GM10847 (cell line): ENCODE results near the gene SLC5A5.

Experiments
- POLR2A ChIP-seq: IDR thresholded peaks from 2 replicates; pipeline ENCODE4 v1.6.1; 2011; ENCODE audit not compliant: insufficient read length; ENCODE audit errors: extremely low read depth

Gene SLC5A5

DNA sequence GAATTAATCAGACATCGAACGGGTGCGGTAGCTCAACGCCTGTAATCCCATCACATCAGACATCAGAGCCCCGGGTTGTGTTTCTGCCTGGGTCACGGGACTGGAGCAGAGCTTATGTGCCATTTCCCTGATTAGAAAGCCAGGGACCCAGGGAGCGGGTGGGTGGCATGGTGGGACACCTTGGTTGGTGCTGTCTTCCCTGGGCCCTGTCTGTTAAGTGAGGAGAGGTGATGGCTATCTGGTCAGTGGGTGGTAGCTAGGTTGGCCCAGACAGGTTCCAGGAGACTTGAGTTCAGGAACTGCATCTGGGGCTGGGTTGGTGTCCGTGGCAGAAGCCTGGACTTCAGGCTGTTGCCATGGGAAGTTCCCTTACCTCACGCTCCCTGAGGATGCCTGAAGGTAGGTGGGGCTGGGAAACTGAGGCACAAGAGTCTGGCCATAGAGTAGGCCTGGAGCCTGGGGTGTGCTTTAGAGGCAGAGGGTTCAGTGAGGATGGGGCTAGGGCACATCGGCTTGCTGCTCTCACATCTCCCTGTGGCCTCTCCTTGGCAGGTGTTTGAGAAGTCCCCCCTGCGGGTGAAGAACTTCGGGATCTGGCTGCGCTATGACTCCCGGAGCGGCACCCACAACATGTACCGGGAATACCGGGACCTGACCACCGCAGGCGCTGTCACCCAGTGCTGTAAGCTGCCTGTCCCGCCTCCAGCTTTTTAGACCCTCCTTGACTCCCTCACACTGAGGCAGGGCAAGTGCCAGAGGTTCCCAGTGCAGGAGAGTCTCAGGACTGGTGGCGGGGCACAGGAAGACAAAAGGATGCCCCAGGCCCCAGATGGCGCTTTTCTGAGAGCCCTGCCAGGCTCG, 10.0 kb upstream of the SLC5A5 start:
- TF ChIP-seq POLR2A, result no peak

- no peak for TF ChIP-seq POLR2A
Measured at GRCh38 chr19:17862711-17863519, 8.8 kb upstream of the SLC5A5 start.

GRCh38 chr19:17863520-17864182, 8.1 kb upstream of the SLC5A5 start:
- no peak for TF ChIP-seq POLR2A

GRCh38 chr19:17865364-17866311, 6.1 kb upstream of the SLC5A5 start:
- peak; percentile 14 for TF ChIP-seq POLR2A

- TF ChIP-seq POLR2A, result peak; percentile 4
Measured at GRCh38 chr19:17866312-17866963, 5.3 kb upstream of the SLC5A5 start.

- TF ChIP-seq POLR2A, result no peak
Measured at GRCh38 chr19:17866964-17867486, 4.7 kb upstream of the SLC5A5 start.

DNA sequence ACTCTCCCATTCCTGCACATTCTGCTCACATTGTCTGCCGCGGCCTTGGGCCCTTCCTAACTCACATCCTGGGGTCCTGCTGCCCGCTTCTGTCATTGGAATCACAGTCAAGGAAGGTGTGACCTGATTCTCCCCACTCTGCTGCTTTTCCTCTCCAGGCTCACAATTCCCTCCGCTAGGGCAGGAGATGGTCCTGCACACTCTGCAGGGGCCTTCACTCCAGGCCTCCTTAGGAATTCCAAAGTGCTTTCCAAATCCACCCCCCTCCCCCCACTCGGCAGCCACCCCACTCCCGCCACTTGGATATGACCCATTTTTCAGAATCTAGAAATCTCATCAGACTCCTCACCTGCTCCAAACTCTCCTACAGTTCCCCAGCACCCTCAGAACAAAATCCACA, 3.1 kb upstream of the SLC5A5 start:
- TF ChIP-seq POLR2A, result no peak

- no peak for TF ChIP-seq POLR2A
Measured at GRCh38 chr19:17869114-17869608, 2.6 kb upstream of the SLC5A5 start.

DNA sequence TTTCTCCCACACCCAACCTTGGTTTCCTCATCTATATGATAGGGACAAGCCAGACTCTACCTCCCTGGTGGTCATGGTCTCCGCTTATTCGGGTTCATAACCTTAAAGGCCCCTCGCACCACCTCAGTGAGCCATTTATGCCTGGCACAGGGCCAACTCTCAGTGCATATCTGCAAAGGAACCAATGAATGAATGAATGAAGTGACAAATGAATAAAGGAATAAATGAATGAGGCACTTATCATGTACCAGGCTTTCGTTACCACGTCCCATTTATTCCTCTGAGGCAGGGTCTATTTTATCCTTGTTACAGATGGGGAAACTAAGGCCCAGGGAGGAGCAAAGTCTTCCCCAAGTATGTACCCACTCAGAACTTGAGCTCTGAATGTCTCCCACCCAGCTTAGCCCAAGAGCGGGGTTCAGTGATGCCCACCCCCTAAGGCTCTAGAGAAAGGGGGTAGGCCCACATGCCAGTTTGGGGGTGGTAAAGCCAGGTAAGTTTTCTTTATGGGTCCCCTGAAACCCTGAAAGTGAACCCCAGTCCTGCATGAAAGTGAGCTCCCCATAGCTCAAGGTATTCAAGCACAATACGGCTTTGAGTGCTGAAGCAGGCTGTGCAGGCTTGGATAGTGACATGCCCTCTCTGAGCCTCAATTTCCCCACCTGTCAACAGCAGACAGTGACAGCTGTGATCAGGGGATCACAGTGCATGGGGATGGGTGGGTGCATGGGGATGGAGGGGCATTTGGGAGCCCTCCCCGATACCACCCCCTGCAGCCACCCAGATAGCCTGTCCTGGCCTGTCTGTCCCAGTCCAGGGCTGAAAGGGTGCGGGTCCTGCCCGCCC, 490 bp upstream of the SLC5A5 start:
- no peak for TF ChIP-seq POLR2A

DNA sequence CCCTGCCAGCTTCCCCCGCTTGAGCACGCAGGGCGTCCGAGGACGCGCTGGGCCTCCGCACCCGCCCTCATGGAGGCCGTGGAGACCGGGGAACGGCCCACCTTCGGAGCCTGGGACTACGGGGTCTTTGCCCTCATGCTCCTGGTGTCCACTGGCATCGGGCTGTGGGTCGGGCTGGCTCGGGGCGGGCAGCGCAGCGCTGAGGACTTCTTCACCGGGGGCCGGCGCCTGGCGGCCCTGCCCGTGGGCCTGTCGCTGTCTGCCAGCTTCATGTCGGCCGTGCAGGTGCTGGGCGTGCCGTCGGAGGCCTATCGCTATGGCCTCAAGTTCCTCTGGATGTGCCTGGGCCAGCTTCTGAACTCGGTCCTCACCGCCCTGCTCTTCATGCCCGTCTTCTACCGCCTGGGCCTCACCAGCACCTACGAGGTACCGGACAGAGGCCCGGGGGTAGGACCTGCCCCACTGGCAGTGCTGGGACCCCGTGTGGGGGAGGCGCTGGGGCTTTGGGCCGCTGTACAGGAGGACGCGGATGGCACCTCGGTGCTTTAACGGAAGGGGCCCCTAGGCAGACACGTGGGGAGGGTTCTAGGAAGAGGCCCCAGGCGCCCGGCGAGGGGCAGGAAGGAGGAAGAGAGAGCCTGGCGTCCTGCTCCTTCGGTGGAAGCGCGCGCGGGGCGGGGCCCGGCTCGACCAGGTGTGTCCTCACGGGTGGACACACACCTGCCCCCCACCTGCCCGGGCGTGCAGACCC, 681 bp downstream of the SLC5A5 start:
- TF ChIP-seq POLR2A, result no peak

DNA sequence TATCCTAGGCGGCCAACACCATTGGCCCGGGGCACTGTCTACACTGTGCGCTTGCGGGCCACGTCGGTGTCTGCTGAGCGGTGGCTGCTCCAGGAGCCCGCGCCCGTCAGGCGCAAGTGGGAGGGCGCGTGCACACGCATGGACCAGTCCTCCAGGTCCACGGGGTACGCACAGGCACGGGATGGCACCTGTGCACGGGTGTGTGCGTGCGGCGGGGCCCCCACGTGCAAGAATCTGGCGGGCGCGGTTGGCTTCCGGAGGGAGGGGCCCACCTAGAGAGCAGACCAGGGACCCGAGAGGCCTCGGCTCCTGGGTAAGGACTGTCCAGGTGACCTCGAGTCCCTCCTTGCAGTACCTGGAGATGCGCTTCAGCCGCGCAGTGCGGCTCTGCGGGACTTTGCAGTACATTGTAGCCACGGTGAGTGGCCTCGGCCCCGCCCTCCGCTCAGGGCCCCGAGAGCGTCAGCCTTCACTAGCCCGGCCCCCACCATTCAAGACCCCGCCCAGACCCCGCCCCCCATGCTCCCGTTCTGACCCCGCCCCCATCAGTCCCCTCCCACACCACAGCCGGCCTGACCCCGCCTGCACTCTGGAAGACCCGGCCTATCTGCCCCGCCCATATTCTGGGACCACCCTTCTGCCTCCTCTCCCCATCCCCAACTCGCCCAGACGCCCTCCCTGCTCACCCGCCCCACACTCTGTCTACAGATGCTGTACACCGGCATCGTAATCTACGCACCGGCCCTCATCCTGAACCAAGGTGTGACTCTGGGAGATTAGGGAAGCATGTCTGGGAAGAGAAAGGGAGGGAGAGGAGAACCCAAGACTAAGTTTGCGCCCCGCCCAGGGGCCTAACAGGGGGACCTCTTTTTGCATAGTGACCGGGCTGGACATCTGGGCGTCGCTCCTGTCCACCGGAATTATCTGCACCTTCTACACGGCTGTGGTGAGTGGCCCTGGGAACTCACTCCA, 2.3 kb downstream of the SLC5A5 start:
- TF ChIP-seq POLR2A, result no peak

DNA sequence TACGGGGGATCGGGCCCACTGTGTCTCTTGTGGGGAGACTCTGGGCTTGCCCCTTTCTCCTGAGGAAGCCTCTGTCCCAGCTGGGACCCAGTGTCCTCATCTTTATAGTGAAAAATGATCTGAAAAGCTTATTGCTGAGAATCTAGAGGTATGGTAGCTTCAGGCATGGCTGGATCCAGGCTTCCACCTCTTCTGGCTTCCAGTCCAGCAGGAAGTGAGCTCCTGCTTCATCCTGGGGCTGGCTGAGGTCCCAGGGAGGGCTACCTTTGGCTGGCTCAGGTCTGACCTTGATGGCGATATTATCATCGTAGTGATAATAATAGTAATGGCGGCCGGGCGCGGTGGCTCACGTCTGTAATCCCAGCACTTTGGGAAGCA, 3.0 kb downstream of the SLC5A5 start:
- no peak for TF ChIP-seq POLR2A
